CD14-positive monocyte (primary cell): ENCODE results near the gene SEMA3E. TPM values are rescaled to one million over a fixed set of nuclear protein-coding genes. Genes with fewer than 3 reads are reported as not detected.

ENCODE experiments used
- DNase-seq, 3 donors: peaks; one replicate each; pipeline ENCODE4 v3.0.0-alpha.2; 2011 to 2022
- H2AFZ ChIP-seq: 2 replicates; pipeline ENCODE4 v1.6.0; 2012; ENCODE audit warnings: mild to moderate bottlenecking, low read depth, low read length, inconsistent platforms; ENCODE audit not compliant: insufficient read depth, poor library complexity, severe bottlenecking
- H3K27ac ChIP-seq, 2 donors: 1 replicate in 1 of 2; 2 replicates in 1 of 2; pipeline ENCODE4 v1.5.1; 2012 to 2013; ENCODE audit warnings: low read length in 2 of 2, control low read depth in 1 of 2, inconsistent platforms in 1 of 2, low read depth in 1 of 2, mild to moderate bottlenecking in 1 of 2
- H3K27me3 ChIP-seq, 2 donors: one replicate each; pipeline versions ENCODE4 v1.6.0 to v1.6.1; 2011 to 2013; ENCODE audit warnings: low read length in 2 of 2; ENCODE audit not compliant: control insufficient read depth in 2 of 2, insufficient read depth in 2 of 2
- H3K36me3 ChIP-seq, 2 donors: replicated peaks in 1 of 2; 1 replicate in 1 of 2; 2 replicates in 1 of 2; pipeline versions ENCODE4 v1.5.1 to v1.6.1; 2012 to 2013; ENCODE audit warnings: low read length in 2 of 2, control low read depth in 1 of 2, inconsistent platforms in 1 of 2, mild to moderate bottlenecking in 1 of 2; ENCODE audit not compliant: insufficient read depth in 2 of 2, control insufficient read depth in 1 of 2
- H3K4me1 ChIP-seq, 2 donors: 1 replicate in 1 of 2; 2 replicates in 1 of 2; pipeline versions ENCODE4 v1.5.1 to v1.6.1; 2012 to 2013; ENCODE audit warnings: low read length in 2 of 2, control low read depth in 1 of 2, inconsistent platforms in 1 of 2, mild to moderate bottlenecking in 1 of 2, moderate library complexity in 1 of 2; ENCODE audit not compliant: insufficient read depth in 2 of 2, control insufficient read depth in 1 of 2
- H3K4me2 ChIP-seq: replicated peaks from 2 replicates; pipeline ENCODE3; 2012; ENCODE audit warnings: low read length, moderate library complexity, mild to moderate bottlenecking; ENCODE audit not compliant: poor library complexity, severe bottlenecking; ENCODE audit errors: extremely low read depth
- H3K4me3 ChIP-seq, 3 experiments: fragments of 200-600 bp in 1 of 3; sonication (generic) in 1 of 3; replicated peaks in 1 of 3; 1 replicate in 2 of 3; 2 replicates in 1 of 3; pipeline ENCODE4 v1.5.1; 2011 to 2013; ENCODE audit warnings: low read length in 3 of 3, mild to moderate bottlenecking in 3 of 3, control low read depth in 2 of 3, low read depth in 2 of 3, inconsistent platforms in 1 of 3, moderate library complexity in 1 of 3
- H3K79me2 ChIP-seq: 2 replicates; pipeline ENCODE4 v1.6.0; 2012; ENCODE audit warnings: mild to moderate bottlenecking, control low read depth, inconsistent platforms, low read length, moderate library complexity; ENCODE audit not compliant: insufficient read depth
- H3K9ac ChIP-seq: 2 replicates; pipeline ENCODE4 v1.6.0; 2017; ENCODE audit warnings: low read length, mild to moderate bottlenecking; ENCODE audit not compliant: insufficient read depth, poor library complexity, severe bottlenecking
- H3K9me3 ChIP-seq, 2 donors: replicated peaks in 1 of 2; 1 replicate in 1 of 2; 2 replicates in 1 of 2; pipeline versions ENCODE4 v1.5.1 to v1.6.1; 2012 to 2013; ENCODE audit warnings: low read length in 2 of 2, control low read depth in 1 of 2; ENCODE audit not compliant: control insufficient read depth in 1 of 2, insufficient read depth in 1 of 2
- H4K20me1 ChIP-seq: 2 replicates; pipeline ENCODE4 v1.6.0; 2012; ENCODE audit warnings: mild to moderate bottlenecking, low read length, control low read depth, moderate library complexity; ENCODE audit not compliant: insufficient read depth
- H3K27ac Mint-ChIP-seq, 7 donors: one replicate each; pipeline ENCODE4 v1.8.0; 2020; ENCODE audit warnings: mild to moderate bottlenecking in 7 of 7, mixed read lengths in 7 of 7, moderate library complexity in 6 of 7, inconsistent platforms in 2 of 7
- H3K27me3 Mint-ChIP-seq, 3 donors: one replicate each; pipeline ENCODE4 v1.8.0; 2021 to 2022; ENCODE audit warnings: low read depth in 3 of 3, mild to moderate bottlenecking in 3 of 3, mixed read lengths in 3 of 3, moderate library complexity in 3 of 3, inconsistent platforms in 1 of 3
- H3K36me3 Mint-ChIP-seq, 2 donors: one replicate each; pipeline ENCODE4 v1.8.0; 2020; ENCODE audit warnings: mixed read lengths in 2 of 2, inconsistent platforms in 1 of 2, mild to moderate bottlenecking in 1 of 2
- H3K4me1 Mint-ChIP-seq: one replicate; pipeline ENCODE4 v1.8.0; 2020; ENCODE audit warnings: mild to moderate bottlenecking, mixed read lengths
- H3K4me3 Mint-ChIP-seq, 2 donors: one replicate each; pipeline ENCODE4 v1.8.0; 2020; ENCODE audit warnings: mild to moderate bottlenecking in 2 of 2, mixed read lengths in 2 of 2, moderate library complexity in 1 of 2
- H3K9me3 Mint-ChIP-seq, 7 donors: one replicate each; pipeline ENCODE4 v1.8.0; 2020 to 2022; ENCODE audit warnings: mixed read lengths in 7 of 7, mild to moderate bottlenecking in 6 of 7, moderate library complexity in 6 of 7, inconsistent platforms in 2 of 7
- CTCF ChIP-seq: fragments of 200-600 bp; IDR thresholded peaks from one replicate; pipeline ENCODE4 v1.8.0; 2022; ENCODE audit warnings: antibody characterized with exemption, mild to moderate bottlenecking
- WGBS: methylation state at CpG from one replicate; pipeline ENCODE4 v1.1.5; 2013; ENCODE audit warnings: missing lambda C conversion rate; ENCODE audit not compliant: insufficient coverage; 5-methylcytosine and 5-hydroxymethylcytosine counted together
- intact Hi-C, 2 donors: fragments of 100-400 bp; cut with micrococcal nuclease; formaldehyde crosslinking; loops; one replicate each; pipeline versions ENCODE4 v1.15.0 to v1.15.1; 2023
- polyA plus RNA-seq, 3 donors: library from polyadenylated mRNA; depleted of rRNA in 1 of 3; unstranded in 2 of 3; stranded (reverse) in 1 of 3; fragments of 300-500 nt in 2 of 3; fragments of >200 nt in 1 of 3; fragmentation: Illumina TruSeq in 2 of 3; gene quantifications; 1 replicate in 2 of 3; 2 replicates in 1 of 3; pipeline ENCODE4 v1.2.3, GENCODE V29; 2012 to 2021

SEMA3E gene
- polyA plus RNA-seq, 3 donors = not detected

- H3K27me3 Mint-ChIP-seq = peaks cover 0 to 1% (median 0%) of the 10 kb centered on the region in 3 donors
- WGBS = no CpG with 5 or more reads among the region's 3 CpGs
- H3K4me1 Mint-ChIP-seq = no peaks in the 10 kb centered on the region
- no peak for DNase-seq
- Histone ChIP-seq H3K4me1 (no peaks in the 10 kb centered on the region), H4K20me1 (no peaks in the 10 kb centered on the region), H2AFZ (no peak overlapping the region), H3K27ac (no peak overlapping the region), H3K36me3 (no peaks in the 10 kb centered on the region), H3K27me3 (no peaks in the 10 kb centered on the region), H3K9ac (no peak overlapping the region), H3K79me2 (no peaks in the 10 kb centered on the region), H3K4me2 (no peak overlapping the region), H3K9me3 (no peaks in the 10 kb centered on the region), H3K4me3 (no peak overlapping the region)
- H3K27ac Mint-ChIP-seq = no peak overlapping the region
- intact Hi-C loops = no loop called here
- H3K36me3 Mint-ChIP-seq = no peaks in the 10 kb centered on the region
- TF ChIP-seq CTCF = no peak
- peaks cover 0 to 4% (median 0%) of the 10 kb centered on the region in 7 donors for H3K9me3 Mint-ChIP-seq
- no peak overlapping the region for H3K4me3 Mint-ChIP-seq
These were observed 34.8 kb downstream of the SEMA3E start for GRCh38 chr7:83614112-83614511.

GRCh38 chr7:83613232-83613631 lies 35.7 kb downstream of the SEMA3E start:
- no peak for DNase-seq
- Histone ChIP-seq H3K9me3 (no peaks in the 10 kb centered on the region), H3K27ac (no peak overlapping the region), H3K4me1 (no peaks in the 10 kb centered on the region), H3K4me3 (no peak overlapping the region), H3K36me3 (no peaks in the 10 kb centered on the region), H2AFZ (no peak overlapping the region), H3K79me2 (no peaks in the 10 kb centered on the region), H3K9ac (no peak overlapping the region), H3K4me2 (no peak overlapping the region), H4K20me1 (no peaks in the 10 kb centered on the region), H3K27me3 (no peaks in the 10 kb centered on the region)
- TF ChIP-seq CTCF = no peak
- no peaks in the 10 kb centered on the region for H3K4me1 Mint-ChIP-seq
- intact Hi-C loops = no loop called here
- H3K27me3 Mint-ChIP-seq = peaks cover 0 to 1% (median 0%) of the 10 kb centered on the region in 3 donors
- no peaks in the 10 kb centered on the region for H3K36me3 Mint-ChIP-seq
- H3K9me3 Mint-ChIP-seq = peaks cover 0 to 4% (median 0%) of the 10 kb centered on the region in 7 donors
- no peak overlapping the region for H3K27ac Mint-ChIP-seq
- H3K4me3 Mint-ChIP-seq = no peak overlapping the region
